HG03558 (cell line): ENCODE data around the gene CDHR5.
"Not testable (repeated sequence)": the region's sequence is repeated elsewhere in the genome, so short reads cannot be mapped to it uniquely, and the experiment has no call there.

ENCODE experiments used
- ATAC-seq: cut with Tn5 transposase; IDR thresholded peaks from one replicate; pipeline ENCODE4 v1.9.1; 2021; ENCODE audit warnings: moderate number of reproducible peaks; ENCODE audit not compliant: unreplicated experiment; ENCODE audit errors: extremely low read depth

The CDHR5 gene

GRCh38 chr11:647672-648158 is 23.0 kb upstream of the CDHR5 start:
- not testable (repeated sequence) for ATAC-seq

- no peak for ATAC-seq
These were observed 21.5 kb upstream of the CDHR5 start for GRCh38 chr11:646214-646613.

- no peak for ATAC-seq
These were observed 20.8 kb upstream of the CDHR5 start for GRCh38 chr11:645536-645935.

DNA sequence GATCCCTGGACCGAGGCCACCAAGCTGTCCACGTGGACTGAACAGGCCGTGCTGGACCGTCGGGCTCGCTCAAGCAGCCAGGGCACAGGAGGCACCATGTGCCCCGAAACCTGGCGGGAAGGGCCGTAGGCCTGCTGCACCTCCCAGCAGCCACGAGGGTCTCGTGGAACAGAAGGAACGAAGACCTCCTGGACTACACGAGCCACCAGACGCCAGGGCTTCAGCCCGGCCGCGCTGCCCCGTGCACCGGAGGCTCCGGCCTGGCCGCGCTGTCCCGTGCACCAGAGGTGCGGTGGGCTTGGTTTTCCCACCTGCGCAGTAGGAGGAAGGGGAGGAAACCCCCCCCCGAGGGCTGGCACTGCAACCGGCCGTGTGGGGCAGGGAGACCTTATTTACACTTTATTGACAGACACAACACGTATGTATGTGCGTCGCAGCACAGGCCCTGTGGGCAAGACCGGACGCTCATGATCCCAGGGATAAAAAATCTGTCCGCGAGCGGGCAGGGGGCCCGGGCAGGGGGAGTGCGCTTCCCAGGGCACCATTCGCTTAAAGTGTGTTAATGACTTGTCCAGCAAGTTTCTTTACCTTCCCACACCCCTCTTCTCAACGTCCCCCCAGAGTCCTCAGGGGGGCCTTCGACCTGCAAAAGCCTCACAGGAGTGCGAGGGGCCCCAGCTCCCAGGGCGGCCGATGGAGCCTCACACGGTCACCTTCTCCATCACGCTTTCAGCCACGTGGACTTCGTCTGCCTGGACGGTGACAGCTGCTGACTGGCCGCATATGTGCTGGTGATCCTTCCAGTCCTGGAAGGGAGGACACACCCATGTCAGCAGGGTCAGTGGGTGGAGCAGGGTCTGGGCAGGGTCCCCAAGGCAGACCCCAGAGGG is 19.3 kb upstream of the CDHR5 start:
- no peak for ATAC-seq

- ATAC-seq = no peak
These were observed 18.6 kb upstream of the CDHR5 start for GRCh38 chr11:643366-643765.

- no peak for ATAC-seq
These were observed 17.1 kb upstream of the CDHR5 start for GRCh38 chr11:641806-642370.

GRCh38 chr11:640021-640706 is 15.4 kb upstream of the CDHR5 start:
- ATAC-seq = no peak

GRCh38 chr11:639332-639955 is 14.7 kb upstream of the CDHR5 start:
- no peak for ATAC-seq

DNA sequence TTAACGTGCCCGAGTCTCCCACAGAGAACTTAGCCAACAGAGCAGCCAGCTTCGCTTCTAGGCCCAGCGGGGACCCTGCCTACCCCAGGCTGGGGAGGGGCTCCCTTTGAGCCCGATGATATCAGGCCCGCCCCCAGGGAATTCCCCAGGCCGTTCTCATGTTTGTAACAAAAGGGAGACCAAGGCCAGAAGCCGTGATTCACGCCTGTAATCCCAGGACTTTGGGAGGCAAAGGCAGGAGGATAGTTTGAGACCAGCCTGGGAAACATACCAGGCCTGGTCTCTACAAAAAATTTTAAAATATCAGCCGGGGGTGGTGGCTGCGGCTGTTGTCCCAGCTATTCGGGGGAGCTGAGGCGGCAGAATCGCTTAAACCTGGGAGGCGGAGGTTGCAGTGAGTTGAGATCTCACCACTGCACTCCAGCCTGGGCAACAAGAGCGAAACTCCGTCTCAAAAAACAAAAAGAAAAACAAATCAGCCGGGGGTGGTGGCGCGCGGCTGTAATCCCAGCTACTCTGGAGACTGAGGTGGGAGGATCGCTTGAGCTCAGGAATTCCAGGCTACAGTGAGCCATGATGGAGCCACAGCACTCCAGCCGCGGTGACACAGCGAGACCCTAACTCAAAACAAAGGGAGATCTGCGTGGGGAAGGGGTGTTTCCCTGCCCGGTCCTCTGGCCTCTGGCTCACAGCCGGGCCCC is 14.0 kb upstream of the CDHR5 start:
- ATAC-seq = no peak

GRCh38 chr11:637593-638521 is 13.1 kb upstream of the CDHR5 start:
- no peak for ATAC-seq

DNA sequence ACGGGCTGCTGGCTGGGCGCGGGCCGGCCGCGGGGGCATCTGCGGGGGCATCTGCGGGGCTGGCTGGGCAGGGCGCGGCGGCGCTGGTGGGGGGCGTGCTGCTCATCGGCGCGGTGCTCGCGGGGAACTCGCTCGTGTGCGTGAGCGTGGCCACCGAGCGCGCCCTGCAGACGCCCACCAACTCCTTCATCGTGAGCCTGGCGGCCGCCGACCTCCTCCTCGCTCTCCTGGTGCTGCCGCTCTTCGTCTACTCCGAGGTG is 12.5 kb upstream of the CDHR5 start:
- no peak for ATAC-seq

- no peak for ATAC-seq
These were observed 12.0 kb upstream of the CDHR5 start, which contains the start of gene DRD4 for GRCh38 chr11:636511-637332. TSS of gene DRD4 (plus strand) at chr11:637269. CDS start at chr11:637305, 36 bp downstream.

DNA sequence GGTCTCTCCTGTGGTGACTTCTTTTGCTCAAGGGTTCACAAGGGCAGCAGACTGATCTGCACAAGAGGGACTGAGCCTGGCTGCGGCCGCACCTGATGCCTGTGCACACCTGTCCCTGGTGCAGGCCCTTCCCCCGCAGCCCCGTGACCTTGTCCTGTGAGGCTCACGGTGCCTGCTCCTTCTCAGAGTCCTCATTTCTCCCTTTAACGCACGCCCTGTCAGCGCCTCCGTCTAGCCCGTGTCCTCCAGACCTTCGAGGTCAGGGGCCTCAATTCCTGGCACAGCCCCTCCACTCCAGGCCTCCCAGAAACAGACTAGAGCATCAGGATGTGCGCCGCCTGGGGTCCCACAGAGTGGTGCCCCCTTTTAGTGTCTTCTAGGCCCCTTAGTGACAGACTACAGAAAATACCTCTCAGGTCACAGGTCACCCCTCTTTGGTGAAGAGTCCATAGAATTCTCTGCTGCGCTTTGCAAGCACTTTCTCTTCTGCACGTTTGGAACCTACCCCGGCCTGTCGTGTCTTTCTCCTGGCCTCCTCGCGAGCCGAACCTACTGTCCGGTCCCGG is 11.3 kb upstream of the CDHR5 start:
- ATAC-seq = no peak

DNA sequence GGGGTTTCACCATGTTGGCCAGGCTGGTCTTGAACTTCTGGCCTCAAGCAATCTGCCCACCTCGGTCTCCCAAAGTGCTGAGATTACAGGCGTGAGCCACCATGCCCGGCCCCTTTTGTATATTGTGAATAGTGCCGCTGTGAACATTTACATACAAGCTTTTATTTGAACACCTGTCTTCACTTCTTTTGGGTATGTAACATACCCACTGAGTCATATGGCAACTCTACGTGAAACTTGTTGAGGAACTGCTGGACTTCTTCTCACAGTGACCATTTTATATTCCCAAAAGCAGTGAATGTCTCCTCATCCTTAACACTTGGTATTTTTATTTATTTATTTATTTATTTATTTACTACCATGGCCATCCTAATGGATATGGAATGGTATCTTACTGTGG is 6.1 kb upstream of the CDHR5 start:
- no peak for ATAC-seq

GRCh38 chr11:629237-629583 is 4.5 kb upstream of the CDHR5 start:
- ATAC-seq = no peak

DNA sequence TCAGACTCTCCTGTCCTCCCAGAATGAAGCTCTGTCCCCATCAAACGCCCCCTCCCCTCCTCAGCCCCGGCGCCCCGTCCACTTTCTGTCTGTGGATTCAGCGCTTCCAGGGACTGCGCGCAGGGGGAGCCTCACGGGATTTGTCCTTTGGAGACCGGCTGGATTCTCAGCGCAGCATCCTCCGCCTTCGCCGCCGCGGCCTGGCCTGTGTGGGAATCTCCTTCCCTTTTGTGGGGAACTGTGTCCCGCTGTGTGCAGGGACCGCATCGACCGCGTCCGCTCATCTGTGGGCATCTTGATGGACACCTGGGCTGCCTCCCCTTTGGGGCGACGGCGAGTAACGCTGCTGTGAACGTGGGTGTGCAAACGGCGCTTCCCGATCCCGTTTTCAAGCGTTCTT is 3.3 kb upstream of the CDHR5 start:
- no peak for ATAC-seq

- no peak for ATAC-seq
These were observed 2.5 kb upstream of the CDHR5 start for GRCh38 chr11:627308-627576.

- no peak for ATAC-seq
These were observed 1.9 kb upstream of the CDHR5 start, which contains the start of gene SCT for GRCh38 chr11:626475-627307. TSS of gene SCT (minus strand) at chr11:627181. CDS start at chr11:627143, 38 bp downstream.
